Measurements from ENCODE around the gene KLKB1. TPM values are rescaled to one million over a fixed set of nuclear protein-coding genes. Genes with fewer than 3 reads are reported as not detected.

Gene KLKB1
- total RNA-seq, 1 experiment from 2014 or later, result 0.10 TPM

DNA sequence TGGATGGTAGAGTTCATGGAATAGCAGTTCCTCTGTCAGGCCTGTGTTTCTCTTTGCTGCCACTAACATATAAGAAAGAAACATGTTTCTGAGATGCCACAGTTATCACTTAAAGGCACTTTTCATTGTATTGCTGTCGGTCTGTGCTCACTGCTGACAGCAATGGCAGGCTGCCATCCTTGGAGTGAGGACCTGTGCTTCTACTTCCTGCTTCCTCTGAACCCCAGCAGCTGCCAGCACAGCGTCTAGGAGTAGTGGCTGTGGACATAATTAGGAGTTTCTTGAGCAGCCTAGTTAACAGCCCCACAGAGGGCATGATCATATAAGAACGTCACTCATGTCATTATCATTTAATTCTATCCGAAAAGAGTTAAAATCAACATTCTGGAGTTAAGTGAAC lies 69.2 kb downstream of the KLKB1 start:
- H3K9ac ChIP-seq (ENCODE audit: low read length), result no peak overlapping the region
- H3K79me2 ChIP-seq (ENCODE audit: insufficient read depth, low read length), result no peaks in the 10 kb centered on the region
- no TSS peak for BruUV-seq (replicated peaks)
- H2AFZ ChIP-seq (ENCODE audit: low read depth, low read length, poor library complexity, severe bottlenecking), result peak overlapping the region; percentile 51
- no peaks in the 10 kb centered on the region for H3K27me3 ChIP-seq (ENCODE audit: insufficient read depth, low read length)
- ChIA-PET POLR2A (no interaction called here), RAD21 (ENCODE audit: low non-redundant PET in 1 of 2, low total read pairs in 2 of 2, uncharacterized antibody in 2 of 2, unreplicated experiment in 2 of 2) (no interaction called here), CTCF (no interaction called here)
- TF ChIP-seq TCF7L2 (IDR thresholded peaks at IDR 0.05; ENCODE audit: borderline replicate concordance, extremely low read depth, insufficient read depth, insufficient read length), result no peak
- no peaks in the 10 kb centered on the region for H3K4me1 ChIP-seq (ENCODE audit: control insufficient read depth in 1 of 2, insufficient read depth in 2 of 2, low read length in 2 of 2)
- intact Hi-C loops (cut with micrococcal nuclease), result loop anchor here (5.0 to 10.0 kb wide), 2 partner anchors 258 to 431 kb away; partner anchors contain the start of gene MTNR1A
- no peaks in the 10 kb centered on the region for H3K9me3 ChIP-seq (ENCODE audit: control insufficient read depth in 1 of 2, insufficient read depth in 1 of 2, low read depth in 1 of 2, low read length in 2 of 2)
- DNase-seq (ENCODE audit: low read depth, low spot score) (no peak), ATAC-seq (peak; percentile 29; the same call in 1 of the 2 replicates)
- no peaks in the 10 kb centered on the region for H3K36me3 ChIP-seq (ENCODE audit: control insufficient read depth in 1 of 2, insufficient read depth in 2 of 2, low read length in 2 of 2)
- H4K20me1 ChIP-seq (ENCODE audit: insufficient read depth), result no peaks in the 10 kb centered on the region
- no peak overlapping the region for H3K4me3 ChIP-seq (replicated peaks in 1 of 2; ENCODE audit: low read depth in 1 of 2, low read length in 2 of 2)
- no peak overlapping the region for H3K27ac ChIP-seq (ENCODE audit: low read depth, low read length)
- H3K9me2 ChIP-seq (ENCODE audit: insufficient read depth), result no peaks in the 10 kb centered on the region
- no peak overlapping the region for H3K4me2 ChIP-seq (ENCODE audit: low read length)

GRCh38 chr4:186297013-186297645 lies 69.8 kb downstream of the KLKB1 start:
- no peaks in the 10 kb centered on the region for H3K9me3 ChIP-seq (ENCODE audit: control insufficient read depth in 1 of 2, insufficient read depth in 1 of 2, low read depth in 1 of 2, low read length in 2 of 2)
- no peaks in the 10 kb centered on the region for H3K27me3 ChIP-seq (ENCODE audit: insufficient read depth, low read length)
- ATAC-seq, result peak; percentile 74
- H3K4me2 ChIP-seq (ENCODE audit: low read length), result no peak overlapping the region
- intact Hi-C loops (cut with micrococcal nuclease), result loop anchor here (1.0 to 10.0 kb wide), 3 partner anchors 258 to 430 kb away; partner anchors contain the start of gene MTNR1A
- TF ChIP-seq ZBTB33 (IDR thresholded peaks at IDR 0.05; ENCODE audit: extremely low read depth, insufficient replicate concordance, low read length) (no peak), RAD21 (IDR thresholded peaks at IDR 0.05; ENCODE audit: low read depth) (peak; percentile 86)
- TF ChIP-seq, protein P1, sequence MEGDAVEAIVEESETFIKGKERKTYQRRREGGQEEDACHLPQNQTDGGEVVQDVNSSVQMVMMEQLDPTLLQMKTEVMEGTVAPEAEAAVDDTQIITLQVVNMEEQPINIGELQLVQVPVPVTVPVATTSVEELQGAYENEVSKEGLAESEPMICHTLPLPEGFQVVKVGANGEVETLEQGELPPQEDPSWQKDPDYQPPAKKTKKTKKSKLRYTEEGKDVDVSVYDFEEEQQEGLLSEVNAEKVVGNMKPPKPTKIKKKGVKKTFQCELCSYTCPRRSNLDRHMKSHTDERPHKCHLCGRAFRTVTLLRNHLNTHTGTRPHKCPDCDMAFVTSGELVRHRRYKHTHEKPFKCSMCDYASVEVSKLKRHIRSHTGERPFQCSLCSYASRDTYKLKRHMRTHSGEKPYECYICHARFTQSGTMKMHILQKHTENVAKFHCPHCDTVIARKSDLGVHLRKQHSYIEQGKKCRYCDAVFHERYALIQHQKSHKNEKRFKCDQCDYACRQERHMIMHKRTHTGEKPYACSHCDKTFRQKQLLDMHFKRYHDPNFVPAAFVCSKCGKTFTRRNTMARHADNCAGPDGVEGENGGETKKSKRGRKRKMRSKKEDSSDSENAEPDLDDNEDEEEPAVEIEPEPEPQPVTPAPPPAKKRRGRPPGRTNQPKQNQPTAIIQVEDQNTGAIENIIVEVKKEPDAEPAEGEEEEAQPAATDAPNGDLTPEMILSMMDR (IDR thresholded peaks at IDR 0.05 in 2 of 3, conservative IDR thresholded peaks at IDR 0.05 in 1 of 3; ENCODE audit: borderline replicate concordance in 1 of 3, insufficient read depth in 1 of 3, low read depth in 2 of 3, low read length in 2 of 3), result peak; percentile 53 to 78 (median 64); a peak in 5 of 6 replicates
- no peak overlapping the region for H3K27ac ChIP-seq (ENCODE audit: low read depth, low read length)
- H3K4me3 ChIP-seq (replicated peaks in 1 of 2; ENCODE audit: low read depth in 1 of 2, low read length in 2 of 2), result no peak overlapping the region
- no peaks in the 10 kb centered on the region for H3K36me3 ChIP-seq (ENCODE audit: control insufficient read depth in 1 of 2, insufficient read depth in 2 of 2, low read length in 2 of 2)
- peak overlapping the region; percentile 51 for H2AFZ ChIP-seq (ENCODE audit: low read depth, low read length, poor library complexity, severe bottlenecking)
- POLR2A ChIA-PET, result no interaction called here
- no peaks in the 10 kb centered on the region for H4K20me1 ChIP-seq (ENCODE audit: insufficient read depth)
- RAD21 ChIA-PET (ENCODE audit: low non-redundant PET in 1 of 2, low total read pairs in 2 of 2, uncharacterized antibody in 2 of 2, unreplicated experiment in 2 of 2), result no interaction called here
- no TSS peak for BruUV-seq (replicated peaks)
- peak; percentile 56 for DNase-seq (ENCODE audit: low read depth, low spot score)
- CTCF ChIA-PET, result interaction anchor here (1.0 kb wide), 1 partner anchor 291 kb away, joined by 3 read pairs; no protein-coding TSS in a partner anchor
- H3K9me2 ChIP-seq (ENCODE audit: insufficient read depth), result no peaks in the 10 kb centered on the region
- no peaks in the 10 kb centered on the region for H3K79me2 ChIP-seq (ENCODE audit: insufficient read depth, low read length)
- no peaks in the 10 kb centered on the region for H3K4me1 ChIP-seq (ENCODE audit: control insufficient read depth in 1 of 2, insufficient read depth in 2 of 2, low read length in 2 of 2)
- no peak overlapping the region for H3K9ac ChIP-seq (ENCODE audit: low read length)

All from HCT116 (cell line).